H1 (cell line): Measurements from ENCODE around the gene NRL. TPM values are rescaled to one million over a fixed set of nuclear protein-coding genes. Genes with fewer than 3 reads are reported as not detected.

Experiments
- CTCF ChIA-PET: fragments of 300-600 bp; sonication (Branson Sonifier 250); formaldehyde crosslinking; loops from one replicate; lab custom pipeline; 2021; ENCODE audit not compliant: partially characterized antibody; lab: Charles Lee
- POLR2A ChIA-PET: fragments of 300-600 bp; sonication (Branson Sonifier 250); formaldehyde crosslinking; loops from one replicate; lab custom pipeline; 2021; ENCODE audit warnings: inconsistent platforms; ENCODE audit not compliant: partially characterized antibody; lab: Charles Lee
- DNase-seq, 2 experiments: peaks; one replicate each; pipeline versions ENCODE4 v3.0.0 to v3.0.0-alpha.2; 2010 to 2022; ENCODE audit warnings: low spot score in 2 of 2, low read depth in 1 of 2, mixed read lengths in 1 of 2
- FAIRE-seq: peaks from 2 replicates; lab custom pipeline; 2011; peaks lifted over from hg19 to GRCh38; lab: Jason Lieb, UNC
- H2AFZ ChIP-seq: 2 replicates; pipeline ENCODE4 v1.8.1; 2012; ENCODE audit warnings: low read length, inconsistent platforms
- H2AK5ac ChIP-seq: 2 replicates; pipeline ENCODE4 v1.6.1; 2013; ENCODE audit warnings: low read depth, low read length
- H2BK120ac ChIP-seq: replicated peaks from 2 replicates; pipeline ENCODE3; 2013; ENCODE audit warnings: low read depth, low read length, inconsistent platforms
- H2BK12ac ChIP-seq: 2 replicates; pipeline ENCODE4 v1.6.1; 2013; ENCODE audit warnings: low read depth, low read length
- H2BK15ac ChIP-seq: 2 replicates; pipeline ENCODE4 v1.6.1; 2013; ENCODE audit warnings: low read length
- H2BK20ac ChIP-seq: 2 replicates; pipeline ENCODE4 v1.6.1; 2013; ENCODE audit warnings: low read length
- H2BK5ac ChIP-seq: 2 replicates; pipeline ENCODE4 v1.6.1; 2013; ENCODE audit warnings: low read depth, low read length
- H3K14ac ChIP-seq: 2 replicates; pipeline ENCODE4 v1.6.1; 2013; ENCODE audit warnings: inconsistent platforms; ENCODE audit not compliant: insufficient read length
- H3K18ac ChIP-seq: 2 replicates; pipeline ENCODE4 v1.6.1; 2013; ENCODE audit warnings: low read length; ENCODE audit errors: extremely low read depth
- H3K23ac ChIP-seq: 2 replicates; pipeline ENCODE4 v1.6.1; 2013; ENCODE audit warnings: inconsistent platforms; ENCODE audit not compliant: insufficient read length
- H3K23me2 ChIP-seq: 2 replicates; pipeline ENCODE4 v1.6.1; 2013; ENCODE audit warnings: low read depth, low read length
- H3K27ac ChIP-seq: 2 replicates; pipeline ENCODE4 v1.6.1; 2011; ENCODE audit warnings: low read depth, low read length, inconsistent platforms
- H3K27me3 ChIP-seq, 4 experiments: replicated peaks in 1 of 4; 1 replicate in 1 of 4; 2 replicates in 3 of 4; pipeline versions ENCODE4 v1.6.1 to v1.8.1; 2011 to 2013; ENCODE audit warnings: low read length in 3 of 4, mild to moderate bottlenecking in 3 of 4, inconsistent platforms in 2 of 4, mixed read lengths in 2 of 4, moderate library complexity in 1 of 4; ENCODE audit not compliant: control insufficient read depth in 3 of 4, insufficient read depth in 3 of 4; ENCODE audit errors: extremely low read depth in 1 of 4
- H3K36me3 ChIP-seq, 4 experiments: 2 replicates each; pipeline versions ENCODE4 v1.6.1 to v1.8.1; 2011 to 2013; ENCODE audit warnings: mild to moderate bottlenecking in 4 of 4, low read length in 3 of 4, moderate library complexity in 2 of 4, control low read depth in 1 of 4, inconsistent platforms in 1 of 4; ENCODE audit not compliant: insufficient read depth in 4 of 4, control insufficient read depth in 2 of 4
- H3K4ac ChIP-seq: replicated peaks from 2 replicates; pipeline ENCODE3; 2013; ENCODE audit warnings: low read length, low read depth, mixed read lengths, inconsistent platforms; ENCODE audit not compliant: insufficient read length
- H3K4me1 ChIP-seq, 4 experiments: replicated peaks in 1 of 4; 1 replicate in 1 of 4; 2 replicates in 3 of 4; pipeline versions ENCODE4 v1.6.1 to v1.8.1; 2011 to 2013; ENCODE audit warnings: low read length in 3 of 4, inconsistent platforms in 2 of 4, mixed read lengths in 1 of 4; ENCODE audit not compliant: insufficient read depth in 4 of 4, control insufficient read depth in 3 of 4
- H3K4me2 ChIP-seq, 2 experiments: 2 replicates each; pipeline versions ENCODE4 v1.6.1 to v1.8.1; 2011 to 2013; ENCODE audit warnings: low read depth in 2 of 2, low read length in 2 of 2, control low read depth in 1 of 2, inconsistent platforms in 1 of 2, mild to moderate bottlenecking in 1 of 2; ENCODE audit not compliant: insufficient read depth in 1 of 2
- H3K4me3 ChIP-seq, 4 experiments: fragments of 200-600, 300-600 bp in 1 of 4; sonication (generic), shearing (Covaris generic), sonication (Bioruptor Twin) in 1 of 4; 2 replicates each; pipeline versions ENCODE4 v1.5.1 to v1.8.1; 2011 to 2016; ENCODE audit warnings: low read length in 4 of 4, low read depth in 3 of 4, control low read depth in 2 of 4, inconsistent platforms in 2 of 4, mild to moderate bottlenecking in 2 of 4, mixed read lengths in 1 of 4, moderate library complexity in 1 of 4; ENCODE audit not compliant: insufficient read depth in 2 of 4; ENCODE audit errors: extremely low read depth in 1 of 4
- H3K56ac ChIP-seq: replicated peaks from 2 replicates; pipeline ENCODE3; 2013; ENCODE audit warnings: low read depth, mild to moderate bottlenecking, mixed read lengths, low read length, inconsistent platforms; ENCODE audit not compliant: insufficient read length
- H3K79me1 ChIP-seq: 2 replicates; pipeline ENCODE4 v1.6.1; 2013; ENCODE audit warnings: low read depth, low read length, control low read depth
- H3K79me2 ChIP-seq, 2 experiments: 2 replicates each; pipeline versions ENCODE4 v1.6.1 to v1.8.1; 2012 to 2013; ENCODE audit warnings: low read length in 2 of 2, mild to moderate bottlenecking in 2 of 2, inconsistent platforms in 1 of 2; ENCODE audit not compliant: insufficient read depth in 2 of 2, control insufficient read depth in 1 of 2
- H3K9ac ChIP-seq, 4 experiments: replicated peaks in 1 of 4; 1 replicate in 1 of 4; 2 replicates in 3 of 4; pipeline versions ENCODE4 v1.6.1 to v1.8.1; 2011 to 2013; ENCODE audit warnings: low read depth in 3 of 4, low read length in 3 of 4, control low read depth in 2 of 4, mild to moderate bottlenecking in 2 of 4, moderate library complexity in 2 of 4, inconsistent platforms in 1 of 4; ENCODE audit errors: extremely low read depth in 1 of 4
- H3K9me3 ChIP-seq, 2 experiments: 2 replicates each; pipeline versions ENCODE4 v1.6.1 to v1.8.1; 2012 to 2013; ENCODE audit warnings: mild to moderate bottlenecking in 2 of 2, moderate library complexity in 2 of 2, control low read depth in 1 of 2, inconsistent platforms in 1 of 2, low read depth in 1 of 2, low read length in 1 of 2, mixed read lengths in 1 of 2; ENCODE audit not compliant: insufficient read depth in 2 of 2
- H4K20me1 ChIP-seq, 2 experiments: replicated peaks in 1 of 2; 2 replicates each; pipeline versions ENCODE3 to v1.8.1; 2011 to 2013; ENCODE audit warnings: inconsistent platforms in 2 of 2, low read length in 2 of 2, mild to moderate bottlenecking in 1 of 2; ENCODE audit not compliant: insufficient read depth in 2 of 2, control insufficient read depth in 1 of 2
- H4K5ac ChIP-seq: 2 replicates; pipeline ENCODE4 v1.6.1; 2013; ENCODE audit warnings: low read length, low read depth, mixed read lengths, inconsistent platforms; ENCODE audit not compliant: insufficient read length
- H4K8ac ChIP-seq: 2 replicates; pipeline ENCODE4 v1.8.0; 2013; ENCODE audit warnings: mild to moderate bottlenecking, moderate library complexity, low read length, inconsistent platforms; ENCODE audit not compliant: insufficient read depth; ENCODE audit errors: extremely low read depth
- H4K91ac ChIP-seq: replicated peaks from 2 replicates; pipeline ENCODE3; 2013; ENCODE audit warnings: low read length, mixed read lengths, inconsistent platforms; ENCODE audit not compliant: insufficient read length
- CHD1 ChIP-seq: IDR thresholded peaks from 2 replicates; pipeline ENCODE4 v1.6.1; 2012; ENCODE audit warnings: low read depth, low read length, improper control_type of control experiment
- WGBS, 2 experiments: shearing (Covaris generic) in 1 of 2; methylation state at CpG; one replicate each; pipeline versions ENCODE4 v1.1.6 to v1.1.7; 2013 to 2015; ENCODE audit warnings: low lambda C conversion rate in 2 of 2, mixed read lengths in 2 of 2, inconsistent platforms in 1 of 2, low coverage in 1 of 2, missing lambda C conversion rate in 1 of 2; ENCODE audit not compliant: insufficient replicate concordance in 2 of 2, insufficient coverage in 1 of 2, insufficient read length in 1 of 2; ENCODE audit errors: extremely low coverage in 1 of 2, missing lambda C conversion rate in 1 of 2; 5-methylcytosine and 5-hydroxymethylcytosine counted together
- polyA plus RNA-seq, 7 experiments: library from polyadenylated mRNA; depleted of rRNA in 3 of 7; stranded (reverse) in 5 of 7; unstranded in 2 of 7; fragments of >200 nt in 5 of 7; fragments of 200-250 nt in 2 of 7; gene quantifications; 1 replicate in 5 of 7; 2 replicates in 1 of 7; 4 replicates in 1 of 7; pipeline versions ENCODE4 v1.2.1 to v1.2.3, GENCODE V29; 2011 to 2013; ENCODE audit warnings: missing spikeins in 2 of 7, mixed read lengths in 2 of 7
- total RNA-seq: library from RNA; stranded (reverse); fragmentation: NEBNext Ultra II Directional; extraction: Animal tissue kit (Norgen Biotek cat#: 25700); gene quantifications from 2 replicates; pipeline ENCODE4 v1.2.1, GENCODE V29; 2021

The NRL gene
- total and polyA plus RNA-seq, 2 of the 8 experiments (the other 6 are each of a cell fraction or from before 2014, with no cell fraction given), result 1.1 to 2.2 TPM

DNA sequence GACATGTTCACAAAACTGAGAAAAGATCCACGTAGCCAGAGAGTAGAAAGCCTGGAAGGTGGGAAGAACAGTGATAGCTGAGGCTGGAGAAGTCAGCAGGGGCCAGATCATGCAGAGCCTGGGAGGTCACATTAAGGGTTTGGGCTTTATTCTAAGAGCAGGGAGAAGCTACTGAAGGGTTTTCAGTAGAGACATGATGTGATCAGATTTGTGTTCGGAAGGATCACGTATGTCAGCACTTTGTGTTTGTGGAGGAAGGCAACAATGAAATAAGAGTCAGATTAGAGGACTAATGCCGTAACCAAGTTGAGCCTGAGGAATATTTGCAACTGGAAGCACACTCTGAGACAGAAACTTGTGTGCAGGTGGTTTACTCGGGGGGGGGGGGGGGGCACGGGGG lies 24.9 kb downstream of the NRL start:
- no peak overlapping the region for H3K4ac ChIP-seq

More for the DNA sequence above, 24.9 kb downstream of the NRL start:
- no peak for TF ChIP-seq CHD1
- ChIA-PET CTCF (interaction anchor here (0.8 to 12.8 kb wide), 13 partner anchors 16 to 106 kb away, joined by 3 to 316 read pairs (median 5); partner anchors contain the start of genes CARMIL3, CPNE6, DCAF11 and DHRS4L2), POLR2A (interaction anchor here (1.0 to 23.9 kb wide), 6 partner anchors 16 to 75 kb away, joined by 3 to 626 read pairs (median 111); partner anchors contain the start of genes CARMIL3, CPNE6, DCAF11 and NRL)
- Histone ChIP-seq H4K5ac (no peak overlapping the region), H3K18ac (no peak overlapping the region; the same call in 1 of the 2 replicates), H3K36me3 (no peaks in the 10 kb centered on the region), H3K9ac (no peak overlapping the region), H3K4me3 (no peak overlapping the region), H4K8ac (no peak overlapping the region), H2AK5ac (peak overlapping the region; percentile 96; the same call in 1 of the 2 replicates), H4K91ac (no peak overlapping the region), H2BK5ac (no peak overlapping the region), H2BK12ac (no peak overlapping the region), H3K14ac (no peak overlapping the region), H3K4me1 (peaks cover 0 to 7% (median 4%) of the 10 kb centered on the region in 4 experiments; a peak in 5 of 7 replicates), H4K20me1 (no peaks in the 10 kb centered on the region), H3K56ac (no peak overlapping the region), H2BK15ac (0 out of 2 replicates have a peak overlapping the region, but pooled peaks have one; percentile 72), H2BK120ac (no peak overlapping the region), H3K23me2 (peaks cover 4% of the 10 kb centered on the region; the same call in 1 of the 2 replicates), H3K4me2 (no peak overlapping the region), H3K27me3 (no peaks in the 10 kb centered on the region; a peak in 1 of 7 replicates), H3K9me3 (no peaks in the 10 kb centered on the region), H3K79me2 (peaks cover 0 to 5% of the 10 kb centered on the region in 2 experiments; a peak in 2 of 4 replicates), H2BK20ac (0 out of 2 replicates have a peak overlapping the region, but pooled peaks have one; percentile 34), H3K79me1 (no peaks in the 10 kb centered on the region), H3K27ac (no peak overlapping the region), H2AFZ (no peak overlapping the region), H3K23ac (no peak overlapping the region)
- FAIRE-seq, result no peak
- WGBS, 2 experiments, result 84% methylated on average over 6 of the region's 6 CpGs; no CpG with 5 or more reads in 1 of the 2 experiments
- DNase-seq, result no peak
